ENCODE measurements around the gene SPATA31D3. TPM values are rescaled to one million over a fixed set of nuclear protein-coding genes. Genes with fewer than 3 reads are reported as not detected.

Gene SPATA31D3
- total RNA-seq, 4 donors from 2014 or later = not detected

DNA sequence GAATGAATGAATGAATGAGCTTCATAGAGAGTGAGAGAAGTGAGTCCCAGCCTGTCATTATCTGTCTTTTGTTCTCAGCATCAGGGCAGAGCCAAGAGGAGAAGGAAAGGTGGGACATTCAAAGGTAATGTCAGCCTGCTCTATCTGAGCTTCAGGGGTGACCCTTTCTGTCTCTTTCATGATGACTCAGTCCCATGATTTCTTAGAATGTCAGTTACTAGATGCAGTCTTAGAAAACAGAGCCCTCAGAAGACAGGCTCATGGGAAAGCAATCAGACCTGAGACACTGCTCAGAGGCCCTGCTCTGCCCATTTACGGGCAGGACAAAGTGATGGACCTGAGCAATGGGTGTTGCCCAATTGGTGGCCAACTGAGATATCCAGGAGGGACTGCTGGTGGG is 46.4 kb downstream of the SPATA31D3 start:
- TF ChIP-seq POLR2A (IDR thresholded peaks at IDR 0.05) = no peak
- TF ChIP-seq EP300 (IDR thresholded peaks at IDR 0.05) = no peak
- no peak for TF ChIP-seq POLR2AphosphoS5 (IDR thresholded peaks at IDR 0.05)
- TF ChIP-seq, protein P1, sequence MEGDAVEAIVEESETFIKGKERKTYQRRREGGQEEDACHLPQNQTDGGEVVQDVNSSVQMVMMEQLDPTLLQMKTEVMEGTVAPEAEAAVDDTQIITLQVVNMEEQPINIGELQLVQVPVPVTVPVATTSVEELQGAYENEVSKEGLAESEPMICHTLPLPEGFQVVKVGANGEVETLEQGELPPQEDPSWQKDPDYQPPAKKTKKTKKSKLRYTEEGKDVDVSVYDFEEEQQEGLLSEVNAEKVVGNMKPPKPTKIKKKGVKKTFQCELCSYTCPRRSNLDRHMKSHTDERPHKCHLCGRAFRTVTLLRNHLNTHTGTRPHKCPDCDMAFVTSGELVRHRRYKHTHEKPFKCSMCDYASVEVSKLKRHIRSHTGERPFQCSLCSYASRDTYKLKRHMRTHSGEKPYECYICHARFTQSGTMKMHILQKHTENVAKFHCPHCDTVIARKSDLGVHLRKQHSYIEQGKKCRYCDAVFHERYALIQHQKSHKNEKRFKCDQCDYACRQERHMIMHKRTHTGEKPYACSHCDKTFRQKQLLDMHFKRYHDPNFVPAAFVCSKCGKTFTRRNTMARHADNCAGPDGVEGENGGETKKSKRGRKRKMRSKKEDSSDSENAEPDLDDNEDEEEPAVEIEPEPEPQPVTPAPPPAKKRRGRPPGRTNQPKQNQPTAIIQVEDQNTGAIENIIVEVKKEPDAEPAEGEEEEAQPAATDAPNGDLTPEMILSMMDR (IDR thresholded peaks at IDR 0.05) = no peak
- H3K9me3 ChIP-seq = no peaks in the 10 kb centered on the region
- no peaks in the 10 kb centered on the region for H3K36me3 ChIP-seq
- H3K4me3 ChIP-seq = no peak overlapping the region
- 100% methylated on average over 1 of the region's 1 CpG; no CpG with 5 or more reads in 1 of the 2 donors for WGBS, 2 donors (ENCODE audit: low coverage in 1 of 2)
- H3K4me1 ChIP-seq = no peaks in the 10 kb centered on the region
- H3K27me3 ChIP-seq = no peaks in the 10 kb centered on the region
- ATAC-seq = no peak
- no peak overlapping the region for H3K27ac ChIP-seq

DNA sequence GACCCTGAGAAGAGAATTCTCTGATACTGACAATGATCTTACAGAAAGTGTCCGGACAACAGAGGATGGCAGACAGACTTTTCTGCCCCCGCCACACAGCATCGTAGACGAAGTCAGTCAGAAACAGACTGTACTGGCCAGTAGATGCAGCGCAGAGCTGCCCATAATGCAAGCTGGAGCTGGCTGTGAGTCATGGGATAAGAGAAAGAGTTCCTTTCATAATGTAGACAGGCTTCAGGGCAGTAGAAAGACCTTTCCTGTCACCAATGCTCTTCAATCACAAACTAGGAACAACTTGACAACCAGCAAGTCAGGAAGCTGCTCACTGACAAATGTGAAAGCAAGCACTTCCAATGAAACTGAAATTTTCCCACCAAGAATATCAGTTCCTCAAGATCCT is 50.4 kb downstream of the SPATA31D3 start:
- no peaks in the 10 kb centered on the region for H3K36me3 ChIP-seq
- H3K4me1 ChIP-seq = no peaks in the 10 kb centered on the region
- no peaks in the 10 kb centered on the region for H3K9me3 ChIP-seq
- TF ChIP-seq, protein P1 (IDR thresholded peaks at IDR 0.05) = no peak
- TF ChIP-seq EP300 (IDR thresholded peaks at IDR 0.05) (no peak), POLR2A (IDR thresholded peaks at IDR 0.05) (no peak), POLR2AphosphoS5 (IDR thresholded peaks at IDR 0.05) (no peak)
- no peak overlapping the region for H3K4me3 ChIP-seq
- H3K27me3 ChIP-seq = no peaks in the 10 kb centered on the region
- WGBS, 2 donors (ENCODE audit: low coverage in 1 of 2) = 90 to 95% methylated on average over 4 to 5 of the region's 5 CpGs
- ATAC-seq = no peak
- no peak overlapping the region for H3K27ac ChIP-seq

Other genes starting within 250 kb of the SPATA31D3 start
- gene SPATA31D4, start 15.1 kb upstream of the SPATA31D3 start, total RNA-seq = not detected
- not detected for gene SPATA31D1, start 45.3 kb downstream of the SPATA31D3 start, total RNA-seq

Data from gastroesophageal sphincter (tissue), 4 donors.